GM08714 (cell line): ENCODE data around the gene CACNG6.

ENCODE experiments used
- H3K4me3 ChIP-seq: fragments of 200-500 bp; sonication (Bioruptor generic); 2 replicates; pipeline ENCODE4 v1.5.1; 2014; ENCODE audit warnings: mild to moderate bottlenecking, low read length, inconsistent platforms
- ZNF274 ChIP-seq: IDR thresholded peaks from 2 replicates; pipeline ENCODE4 v1.6.1; 2012; ENCODE audit warnings: mild to moderate bottlenecking, low read depth, low read length

Gene CACNG6

DNA sequence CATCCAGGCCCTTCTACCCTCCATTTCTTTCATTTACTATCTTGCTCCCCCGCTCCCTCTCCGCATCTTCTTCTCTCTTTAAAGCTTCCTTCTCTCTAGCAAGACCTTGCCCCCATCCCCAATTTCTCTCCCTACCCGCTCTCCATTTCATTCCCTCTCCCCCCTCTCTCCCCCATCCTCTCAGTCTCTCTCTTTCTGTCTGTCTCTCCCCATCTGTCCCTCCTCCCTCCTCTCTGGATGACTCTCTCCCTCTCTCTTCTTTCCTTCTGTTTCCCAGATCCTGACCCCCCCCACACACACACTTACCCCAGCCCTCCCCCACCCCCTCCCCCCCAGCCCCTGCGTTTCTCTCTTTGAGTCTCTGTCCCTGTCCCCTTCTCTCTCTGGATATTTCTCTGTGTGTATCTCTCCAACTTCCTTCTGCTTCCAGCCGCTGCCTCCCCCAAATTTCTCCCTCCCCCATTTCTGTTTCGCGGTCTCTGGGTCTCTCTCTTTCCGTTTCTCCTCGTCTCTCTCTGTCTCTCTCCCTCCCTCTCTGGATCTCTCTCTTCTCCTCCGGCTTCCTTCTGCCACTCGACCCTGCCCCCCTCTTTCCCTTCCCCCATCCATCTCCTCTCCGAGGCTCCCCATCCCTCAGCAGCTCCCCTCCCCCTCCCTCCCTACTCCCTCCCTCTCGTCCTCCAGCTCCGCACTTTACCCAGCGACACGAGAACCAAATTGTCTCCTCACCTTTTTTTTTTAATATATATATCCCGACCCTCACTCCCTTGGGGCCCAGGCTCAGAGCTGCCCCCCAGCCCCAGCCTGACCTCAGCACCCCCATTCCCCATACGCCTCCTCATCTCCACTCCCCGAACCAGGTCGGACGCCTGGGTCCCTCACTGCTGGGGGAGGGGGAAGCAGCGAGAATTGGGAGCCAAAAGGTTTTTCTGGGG lies 32.3 kb upstream of the CACNG6 start:
- H3K4me3 ChIP-seq = no peak overlapping the region
- no peak for TF ChIP-seq ZNF274

DNA sequence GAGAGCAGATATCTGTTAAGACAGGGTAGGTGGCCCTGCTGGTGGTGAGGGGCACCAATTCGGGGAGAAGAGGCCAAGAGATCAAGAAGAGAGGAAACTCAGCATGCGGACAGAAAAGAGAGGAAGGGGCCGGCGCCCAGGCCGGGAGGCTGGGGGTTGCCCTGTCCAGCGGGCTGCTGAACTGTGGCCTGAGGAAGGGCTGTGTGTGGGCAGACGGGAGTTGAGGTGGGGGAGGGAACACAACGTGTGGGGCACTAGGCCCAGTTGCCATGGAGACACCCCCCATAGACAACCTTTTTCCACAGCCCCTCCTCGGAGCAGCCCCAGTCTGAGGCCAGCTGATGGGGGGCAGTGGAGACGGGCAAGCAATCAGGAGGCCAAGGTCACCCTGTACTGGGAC lies 31.2 kb upstream of the CACNG6 start:
- H3K4me3 ChIP-seq = no peak overlapping the region
- no peak for TF ChIP-seq ZNF274

- H3K4me3 ChIP-seq = no peak overlapping the region
- no peak for TF ChIP-seq ZNF274
These were observed 30.6 kb upstream of the CACNG6 start for GRCh38 chr19:53960886-53961285.

DNA sequence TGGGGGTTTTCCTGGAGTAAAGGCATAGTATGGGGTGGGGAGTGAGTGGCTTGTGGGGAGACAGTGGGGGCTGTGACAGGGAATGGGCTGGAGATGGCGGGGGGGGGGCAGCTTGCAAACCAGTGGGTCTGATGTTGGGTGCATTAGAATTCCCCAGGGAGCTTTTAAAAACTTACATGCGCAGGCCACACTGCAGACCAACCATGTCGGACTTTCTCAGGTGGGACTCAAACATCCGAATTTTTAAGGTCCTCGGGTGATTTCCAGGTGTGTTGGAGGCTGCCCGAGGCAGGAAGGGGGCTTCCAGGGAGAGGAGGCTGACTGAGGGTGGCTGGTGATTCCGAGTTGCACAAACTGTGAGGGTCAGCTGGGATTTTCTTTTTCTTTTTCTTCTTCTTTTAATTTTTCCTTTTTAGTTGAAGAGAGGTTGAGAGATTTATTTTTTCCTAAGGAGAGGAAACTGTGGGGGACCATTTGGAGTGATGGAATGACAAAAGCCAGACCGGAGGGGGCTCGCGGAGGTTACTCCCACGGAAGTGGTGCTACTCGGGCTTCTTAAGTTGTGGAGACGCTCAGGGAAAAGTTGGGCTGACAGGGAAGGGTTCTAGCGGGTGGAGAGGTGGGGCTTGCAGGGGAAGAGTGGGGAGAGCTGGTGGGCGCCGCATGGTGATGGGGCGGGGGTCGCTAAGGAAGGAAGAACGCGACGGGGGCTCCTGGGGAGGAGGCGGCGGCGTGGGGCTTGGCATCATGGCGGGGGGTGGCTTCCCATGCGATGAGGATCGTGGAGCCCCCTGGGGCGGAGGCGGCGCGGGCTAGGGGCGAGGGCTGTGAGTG lies 29.7 kb upstream of the CACNG6 start:
- H3K4me3 ChIP-seq = no peak overlapping the region
- TF ChIP-seq ZNF274 = no peak

- H3K4me3 ChIP-seq = no peak within 1 kb of the TSS
These were observed 28.5 kb upstream of the CACNG6 start, which contains the start of gene CACNG8 for GRCh38 chr19:53962887-53963431. Gene CACNG8 (plus strand): TSS chr19:53962937.

DNA sequence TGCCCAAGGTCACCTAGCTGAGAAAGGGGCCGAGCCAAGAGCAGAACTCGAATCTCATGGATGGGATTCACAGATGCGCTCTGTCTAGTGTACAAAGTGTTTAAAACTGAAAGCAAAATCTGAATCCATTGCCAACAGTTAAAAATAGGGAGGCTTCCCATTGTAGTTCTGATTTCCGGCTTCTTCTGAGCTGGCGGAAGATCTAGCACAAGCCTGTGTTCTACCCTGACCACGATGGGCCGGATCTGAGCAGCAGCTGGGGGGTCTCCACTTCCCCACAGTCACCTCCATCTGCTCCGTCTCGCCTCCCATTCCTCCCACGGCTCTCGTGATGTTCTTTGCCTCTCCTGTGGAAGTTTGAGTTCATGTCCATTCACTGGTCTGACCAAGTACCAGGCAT lies 26.3 kb upstream of the CACNG6 start:
- TF ChIP-seq ZNF274 = no peak
- H3K4me3 ChIP-seq = no peak overlapping the region

More at GRCh38 chr19:53962887-53963431, 28.5 kb upstream of the CACNG6 start, which contains the start of gene CACNG8:
- no peak for TF ChIP-seq ZNF274

GRCh38 chr19:53966931-53967330 lies 24.5 kb upstream of the CACNG6 start:
- no peak for TF ChIP-seq ZNF274
- H3K4me3 ChIP-seq = no peak overlapping the region

- no peak for TF ChIP-seq ZNF274
- no peak overlapping the region for H3K4me3 ChIP-seq
These were observed 22.1 kb upstream of the CACNG6 start for GRCh38 chr19:53969366-53969765.

- no peak overlapping the region for H3K4me3 ChIP-seq
- no peak for TF ChIP-seq ZNF274
These were observed 19.8 kb upstream of the CACNG6 start for GRCh38 chr19:53971673-53972072.

DNA sequence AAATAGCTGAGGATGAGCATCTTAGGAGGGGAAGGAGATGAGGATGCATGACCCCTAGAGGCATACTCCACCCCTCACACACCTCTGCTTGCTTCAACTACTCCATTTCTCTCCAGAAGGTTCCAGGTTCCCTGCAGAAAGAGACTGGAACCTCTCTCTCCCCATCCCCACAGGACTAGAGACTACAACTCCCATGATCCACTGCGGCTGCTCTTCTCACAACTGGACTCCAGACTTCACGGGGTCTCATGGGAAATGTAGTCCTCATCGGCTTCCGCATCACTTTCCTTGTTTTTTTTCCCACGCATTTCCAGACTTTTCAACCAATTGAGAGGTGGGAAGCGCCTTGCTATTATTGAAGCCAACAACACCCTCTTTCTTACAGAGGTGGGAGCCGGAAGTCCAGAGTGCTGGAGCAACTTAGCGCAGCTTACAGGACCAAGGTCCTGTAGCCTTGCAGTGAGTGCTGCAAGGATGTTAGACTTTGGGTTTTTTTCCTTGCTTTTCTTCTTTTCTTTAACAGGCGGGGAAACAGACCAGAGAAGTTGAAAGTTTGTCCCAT lies 13.9 kb upstream of the CACNG6 start:
- no peak for TF ChIP-seq ZNF274
- H3K4me3 ChIP-seq = no peak overlapping the region

GRCh38 chr19:53977991-53978731 lies 13.3 kb upstream of the CACNG6 start:
- no peak overlapping the region for H3K4me3 ChIP-seq
- no peak for TF ChIP-seq ZNF274

DNA sequence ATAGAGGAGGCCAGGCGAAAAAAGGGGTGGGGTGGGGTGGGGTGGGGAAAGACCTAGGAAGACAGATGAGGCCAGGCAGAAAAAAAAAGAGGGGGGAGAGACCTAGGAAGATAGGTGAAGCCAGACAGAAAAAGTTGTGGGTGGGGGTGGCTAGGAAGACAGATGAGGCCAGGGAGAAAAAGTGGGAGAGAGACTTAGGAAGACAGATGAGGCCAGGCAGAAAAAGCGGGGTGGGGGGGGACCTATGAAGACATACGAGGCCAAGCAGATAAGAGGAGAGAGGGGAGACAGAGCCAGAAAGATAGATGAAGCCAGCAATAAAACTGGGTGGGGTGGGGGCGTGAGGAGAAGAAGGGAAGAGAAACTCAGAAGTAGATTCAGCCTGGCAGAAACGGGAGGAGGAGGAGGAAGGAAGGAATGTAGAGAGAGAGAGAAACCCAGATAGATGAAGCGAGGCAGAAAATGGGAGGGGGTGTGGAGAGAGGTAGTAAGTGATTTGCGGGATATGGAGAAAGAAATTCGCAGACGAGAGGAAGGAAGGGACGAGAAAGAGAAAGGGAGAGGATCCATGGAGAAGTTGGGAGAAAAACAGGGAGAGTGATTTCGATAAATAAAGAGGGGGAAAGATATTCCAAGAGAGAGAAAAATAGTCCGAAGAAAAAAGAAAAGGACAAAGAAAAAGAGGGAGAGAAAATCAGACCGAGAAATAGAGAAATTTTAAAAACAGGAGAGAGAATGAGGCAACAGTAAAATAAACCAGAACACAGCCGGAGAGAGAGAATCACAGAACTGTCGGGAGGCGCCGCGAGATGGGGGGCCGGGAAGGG lies 12.2 kb upstream of the CACNG6 start:
- no peak for TF ChIP-seq ZNF274
- H3K4me3 ChIP-seq = no peak overlapping the region
